Measurements from ENCODE around the gene EYA2. TPM values are rescaled to one million over a fixed set of nuclear protein-coding genes. Genes with fewer than 3 reads are reported as not detected.

EYA2 gene
- total RNA-seq, 2 donors from 2014 or later = 0.22 TPM; not detected in 1

- no peaks in the 10 kb centered on the region for H3K36me3 Mint-ChIP-seq (ENCODE audit: low read depth)
- peaks cover 45% of the 10 kb centered on the region for H3K27me3 Mint-ChIP-seq
- H3K4me3 Mint-ChIP-seq = no peak overlapping the region
- no peaks in the 10 kb centered on the region for H3K9me3 ChIP-seq (ENCODE audit: control insufficient read depth, low read length, poor library complexity, severe bottlenecking)
- H3K4me1 Mint-ChIP-seq = no peaks in the 10 kb centered on the region
- no peak for DNase-seq
- no peak for ATAC-seq
- H3K27ac Mint-ChIP-seq = no peak overlapping the region
These were observed 191.7 kb downstream of the EYA2 start for GRCh38 chr20:47086316-47086715.

- H3K9me3 ChIP-seq (ENCODE audit: control insufficient read depth, low read length, poor library complexity, severe bottlenecking) = no peaks in the 10 kb centered on the region
- H3K27me3 Mint-ChIP-seq = peaks cover 47% of the 10 kb centered on the region
- ATAC-seq (no peak), DNase-seq (no peak)
- no peaks in the 10 kb centered on the region for H3K4me1 Mint-ChIP-seq
- no peak overlapping the region for H3K27ac Mint-ChIP-seq
- H3K36me3 Mint-ChIP-seq (ENCODE audit: low read depth) = no peaks in the 10 kb centered on the region
- no peak overlapping the region for H3K4me3 Mint-ChIP-seq
These were observed 193.7 kb downstream of the EYA2 start for GRCh38 chr20:47088335-47088734.

- no peaks in the 10 kb centered on the region for H3K9me3 ChIP-seq (ENCODE audit: control insufficient read depth, low read length, poor library complexity, severe bottlenecking)
- no peaks in the 10 kb centered on the region for H3K36me3 Mint-ChIP-seq (ENCODE audit: low read depth)
- no peaks in the 10 kb centered on the region for H3K4me1 Mint-ChIP-seq
- no peak for ATAC-seq
- no peak for DNase-seq
- H3K4me3 Mint-ChIP-seq = no peak overlapping the region
- H3K27me3 Mint-ChIP-seq = peaks cover 49% of the 10 kb centered on the region
- no peak overlapping the region for H3K27ac Mint-ChIP-seq
These were observed 194.5 kb downstream of the EYA2 start for GRCh38 chr20:47089151-47089550.

- no peak for DNase-seq
- peaks cover 48% of the 10 kb centered on the region for H3K27me3 Mint-ChIP-seq
- no peak overlapping the region for H3K27ac Mint-ChIP-seq
- ATAC-seq = no peak
- no peaks in the 10 kb centered on the region for H3K4me1 Mint-ChIP-seq
- no peaks in the 10 kb centered on the region for H3K36me3 Mint-ChIP-seq (ENCODE audit: low read depth)
- H3K9me3 ChIP-seq (ENCODE audit: control insufficient read depth, low read length, poor library complexity, severe bottlenecking) = no peaks in the 10 kb centered on the region
- no peak overlapping the region for H3K4me3 Mint-ChIP-seq
These were observed 196.2 kb downstream of the EYA2 start for GRCh38 chr20:47090835-47091234.

- Mint-ChIP-seq H3K27ac (no peak overlapping the region), H3K27me3 (peaks cover 47% of the 10 kb centered on the region), H3K36me3 (ENCODE audit: low read depth) (no peaks in the 10 kb centered on the region), H3K4me1 (no peaks in the 10 kb centered on the region), H3K4me3 (no peak overlapping the region)
- ATAC-seq (no peak), DNase-seq (no peak)
- no peaks in the 10 kb centered on the region for H3K9me3 ChIP-seq (ENCODE audit: control insufficient read depth, low read length, poor library complexity, severe bottlenecking)
These were observed 198.8 kb downstream of the EYA2 start for GRCh38 chr20:47093320-47093966.

GRCh38 chr20:47095690-47096089, 201.0 kb downstream of the EYA2 start:
- no peaks in the 10 kb centered on the region for H3K36me3 Mint-ChIP-seq (ENCODE audit: low read depth)
- ATAC-seq (no peak), DNase-seq (no peak)
- peaks cover 45% of the 10 kb centered on the region for H3K27me3 Mint-ChIP-seq
- no peak overlapping the region for H3K27ac Mint-ChIP-seq
- no peaks in the 10 kb centered on the region for H3K9me3 ChIP-seq (ENCODE audit: control insufficient read depth, low read length, poor library complexity, severe bottlenecking)
- H3K4me3 Mint-ChIP-seq = no peak overlapping the region
- no peaks in the 10 kb centered on the region for H3K4me1 Mint-ChIP-seq

GRCh38 chr20:47097691-47098622, 203.3 kb downstream of the EYA2 start:
- Mint-ChIP-seq H3K4me1 (no peaks in the 10 kb centered on the region), H3K36me3 (ENCODE audit: low read depth) (no peaks in the 10 kb centered on the region), H3K27me3 (peaks cover 31% of the 10 kb centered on the region), H3K27ac (no peak overlapping the region), H3K4me3 (no peak overlapping the region)
- no peaks in the 10 kb centered on the region for H3K9me3 ChIP-seq (ENCODE audit: control insufficient read depth, low read length, poor library complexity, severe bottlenecking)
- ATAC-seq = no peak
- no peak for DNase-seq

GRCh38 chr20:47099093-47099492, 204.4 kb downstream of the EYA2 start:
- DNase-seq = no peak
- no peaks in the 10 kb centered on the region for H3K9me3 ChIP-seq (ENCODE audit: control insufficient read depth, low read length, poor library complexity, severe bottlenecking)
- peaks cover 24% of the 10 kb centered on the region for H3K27me3 Mint-ChIP-seq
- ATAC-seq = no peak
- H3K4me1 Mint-ChIP-seq = no peaks in the 10 kb centered on the region
- no peak overlapping the region for H3K27ac Mint-ChIP-seq
- peaks cover 3% of the 10 kb centered on the region for H3K36me3 Mint-ChIP-seq (ENCODE audit: low read depth)
- no peak overlapping the region for H3K4me3 Mint-ChIP-seq

GRCh38 chr20:47099825-47100441, 205.3 kb downstream of the EYA2 start:
- H3K4me3 Mint-ChIP-seq = no peak overlapping the region
- H3K9me3 ChIP-seq (ENCODE audit: control insufficient read depth, low read length, poor library complexity, severe bottlenecking) = no peaks in the 10 kb centered on the region
- DNase-seq (no peak), ATAC-seq (no peak)
- peaks cover 3% of the 10 kb centered on the region for H3K36me3 Mint-ChIP-seq (ENCODE audit: low read depth)
- peaks cover 25% of the 10 kb centered on the region for H3K27me3 Mint-ChIP-seq
- no peak overlapping the region for H3K27ac Mint-ChIP-seq
- H3K4me1 Mint-ChIP-seq = no peaks in the 10 kb centered on the region

GRCh38 chr20:47102629-47103028, 208.0 kb downstream of the EYA2 start:
- Mint-ChIP-seq H3K27ac (no peak overlapping the region), H3K4me1 (no peaks in the 10 kb centered on the region), H3K36me3 (ENCODE audit: low read depth) (peaks cover 3% of the 10 kb centered on the region), H3K4me3 (no peak overlapping the region), H3K27me3 (peaks cover 38% of the 10 kb centered on the region)
- ATAC-seq (no peak), DNase-seq (no peak)
- H3K9me3 ChIP-seq (ENCODE audit: control insufficient read depth, low read length, poor library complexity, severe bottlenecking) = no peaks in the 10 kb centered on the region

GRCh38 chr20:47106786-47107185, 212.1 kb downstream of the EYA2 start:
- Mint-ChIP-seq H3K27ac (no peak overlapping the region), H3K4me1 (peaks cover 3% of the 10 kb centered on the region), H3K4me3 (no peak overlapping the region), H3K27me3 (peaks cover 14% of the 10 kb centered on the region), H3K36me3 (ENCODE audit: low read depth) (peaks cover 3% of the 10 kb centered on the region)
- DNase-seq (no peak), ATAC-seq (no peak)
- H3K9me3 ChIP-seq (ENCODE audit: control insufficient read depth, low read length, poor library complexity, severe bottlenecking) = no peaks in the 10 kb centered on the region

- H3K27ac Mint-ChIP-seq = no peak overlapping the region
These were observed 214.4 kb downstream of the EYA2 start for GRCh38 chr20:47108994-47109393.

GRCh38 chr20:47110819-47111218, 216.2 kb downstream of the EYA2 start:
- DNase-seq (no peak), ATAC-seq (no peak)
- no peaks in the 10 kb centered on the region for H3K36me3 Mint-ChIP-seq (ENCODE audit: low read depth)
- H3K9me3 ChIP-seq (ENCODE audit: control insufficient read depth, low read length, poor library complexity, severe bottlenecking) = no peaks in the 10 kb centered on the region
- peaks cover 3% of the 10 kb centered on the region for H3K4me1 Mint-ChIP-seq
- H3K4me3 Mint-ChIP-seq = no peak overlapping the region
- no peak overlapping the region for H3K27ac Mint-ChIP-seq
- peaks cover 4% of the 10 kb centered on the region for H3K27me3 Mint-ChIP-seq

More at GRCh38 chr20:47108994-47109393, 214.4 kb downstream of the EYA2 start:
- Mint-ChIP-seq H3K36me3 (ENCODE audit: low read depth) (no peaks in the 10 kb centered on the region), H3K4me3 (no peak overlapping the region), H3K27me3 (peaks cover 14% of the 10 kb centered on the region), H3K4me1 (peaks cover 3% of the 10 kb centered on the region)
- DNase-seq (no peak), ATAC-seq (no peak)
- H3K9me3 ChIP-seq (ENCODE audit: control insufficient read depth, low read length, poor library complexity, severe bottlenecking) = no peaks in the 10 kb centered on the region

All from T-helper 17 cell (primary cell).